Lower leg skin (tissue), 4 donors: ENCODE measurements around the gene FATE1. TPM values are rescaled to one million over a fixed set of nuclear protein-coding genes. Genes with fewer than 3 reads are reported as not detected.
A peak's percentile ranks its signal among the peaks of the same experiment; 100 is the strongest.

Source experiments
- DNase-seq, 2 donors: peaks; one replicate each; pipeline ENCODE4 v3.0.0-alpha.2; 2019; ENCODE audit warnings: low spot score in 2 of 2
- H3K4me3 ChIP-seq: fragments of 200-600 bp; sonication (generic); 2 replicates; pipeline ENCODE4 v1.5.1; 2017; ENCODE audit warnings: mild to moderate bottlenecking, low read depth; ENCODE audit not compliant: poor library complexity, severe bottlenecking
- POLR2A ChIP-seq, 2 donors: fragments of 450-650 bp; IDR thresholded peaks; one replicate each; pipeline ENCODE4 v1.6.1; 2016 to 2017; ENCODE audit warnings: antibody characterized with exemption in 2 of 2, mild to moderate bottlenecking in 1 of 2, moderate library complexity in 1 of 2
- WGBS, 2 donors: methylation state at CpG; one replicate each; pipeline ENCODE4 v1.1.5; 2018; 5-methylcytosine and 5-hydroxymethylcytosine counted together
- intact Hi-C: fragments of 100-400 bp; cut with DNase I; formaldehyde crosslinking; loops from one replicate; pipeline ENCODE4 v1.15.0; 2023; ENCODE audit warnings: low total_unique reads
- total RNA-seq, 4 donors: library from RNA; depleted of rRNA; stranded (reverse); fragments of >200 nt; gene quantifications; one replicate each; pipeline ENCODE4 v1.1.0, GENCODE V29; 2016
- TF ChIP-seq, protein P1 (sequence below), 3 donors: fragments of 450-650 bp; IDR thresholded peaks; one replicate each; pipeline ENCODE4 v1.5.1; 2016; ENCODE audit warnings: antibody characterized with exemption in 3 of 3, mild to moderate bottlenecking in 3 of 3, moderate library complexity in 2 of 3

Gene FATE1
- total RNA-seq, 4 donors from 2014 or later, result 0.80 TPM; not detected in 3

- peak in 1 of 2 donors; percentile 68 for DNase-seq
- intact Hi-C loops, result no loop called here
- H3K4me3 ChIP-seq, result no peak overlapping the region
- TF ChIP-seq POLR2A (IDR thresholded peaks at IDR 0.05), result no peak
- TF ChIP-seq, protein P1, sequence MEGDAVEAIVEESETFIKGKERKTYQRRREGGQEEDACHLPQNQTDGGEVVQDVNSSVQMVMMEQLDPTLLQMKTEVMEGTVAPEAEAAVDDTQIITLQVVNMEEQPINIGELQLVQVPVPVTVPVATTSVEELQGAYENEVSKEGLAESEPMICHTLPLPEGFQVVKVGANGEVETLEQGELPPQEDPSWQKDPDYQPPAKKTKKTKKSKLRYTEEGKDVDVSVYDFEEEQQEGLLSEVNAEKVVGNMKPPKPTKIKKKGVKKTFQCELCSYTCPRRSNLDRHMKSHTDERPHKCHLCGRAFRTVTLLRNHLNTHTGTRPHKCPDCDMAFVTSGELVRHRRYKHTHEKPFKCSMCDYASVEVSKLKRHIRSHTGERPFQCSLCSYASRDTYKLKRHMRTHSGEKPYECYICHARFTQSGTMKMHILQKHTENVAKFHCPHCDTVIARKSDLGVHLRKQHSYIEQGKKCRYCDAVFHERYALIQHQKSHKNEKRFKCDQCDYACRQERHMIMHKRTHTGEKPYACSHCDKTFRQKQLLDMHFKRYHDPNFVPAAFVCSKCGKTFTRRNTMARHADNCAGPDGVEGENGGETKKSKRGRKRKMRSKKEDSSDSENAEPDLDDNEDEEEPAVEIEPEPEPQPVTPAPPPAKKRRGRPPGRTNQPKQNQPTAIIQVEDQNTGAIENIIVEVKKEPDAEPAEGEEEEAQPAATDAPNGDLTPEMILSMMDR (IDR thresholded peaks at IDR 0.05), result no peak
- WGBS, 2 donors, result 78 to 100% methylated on average over 1 to 6 of the region's 6 CpGs
Measured at GRCh38 chrX:151736685-151737084, 20.9 kb downstream of the FATE1 start.

DNA sequence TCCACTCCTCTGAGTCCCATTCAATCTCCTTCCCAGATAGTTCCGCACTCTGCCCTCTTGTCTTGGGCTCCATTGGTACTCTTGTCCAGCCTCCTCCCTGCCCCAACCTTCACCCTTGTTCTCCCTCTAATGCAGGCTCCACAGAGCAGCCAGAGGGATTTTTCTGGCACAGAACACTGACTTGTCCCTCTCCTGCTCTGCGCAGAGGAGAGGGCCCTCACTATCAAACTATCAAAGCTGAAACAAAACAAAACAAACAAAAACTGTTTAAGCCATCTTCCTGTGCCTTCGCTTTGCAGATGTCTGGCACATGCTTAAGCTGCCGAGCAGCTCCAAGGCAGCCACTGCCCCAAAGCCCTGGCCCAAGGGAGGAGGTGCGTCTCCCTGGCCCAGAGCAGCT, 21.7 kb downstream of the FATE1 start:
- intact Hi-C loops, result no loop called here
- TF ChIP-seq, protein P1 (IDR thresholded peaks at IDR 0.05), result no peak
- TF ChIP-seq POLR2A (IDR thresholded peaks at IDR 0.05), result no peak
- 62 to 71% methylated on average over 2 to 5 of the region's 5 CpGs for WGBS, 2 donors
- peak in 1 of 2 donors; percentile 61 for DNase-seq
- no peak overlapping the region for H3K4me3 ChIP-seq

DNA sequence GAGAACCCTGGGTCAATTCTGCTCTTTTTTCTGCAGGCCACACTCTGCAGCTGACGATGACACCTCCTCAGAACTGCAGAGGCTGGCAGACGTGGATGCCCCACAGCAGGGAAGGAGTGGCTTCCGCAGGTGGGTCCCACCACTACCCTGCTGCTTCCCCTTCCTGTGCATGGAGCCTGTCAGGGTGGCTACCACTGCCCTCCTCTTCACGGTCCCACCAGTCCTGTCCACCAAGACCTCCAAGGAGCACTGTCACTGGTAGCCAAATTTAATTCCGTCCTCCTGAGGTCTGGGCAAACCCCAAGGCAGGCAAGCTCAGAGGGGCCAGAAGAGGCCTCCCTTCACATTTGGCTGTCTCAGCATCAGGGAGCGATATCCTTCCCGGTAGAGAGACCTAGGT, 22.9 kb downstream of the FATE1 start:
- DNase-seq, result no peak
- 77 to 92% methylated on average over 3 to 7 of the region's 7 CpGs for WGBS, 2 donors
- intact Hi-C loops, result no loop called here
- TF ChIP-seq, protein P1 (IDR thresholded peaks at IDR 0.05), result no peak
- no peak for TF ChIP-seq POLR2A (IDR thresholded peaks at IDR 0.05)
- H3K4me3 ChIP-seq, result no peak overlapping the region

DNA sequence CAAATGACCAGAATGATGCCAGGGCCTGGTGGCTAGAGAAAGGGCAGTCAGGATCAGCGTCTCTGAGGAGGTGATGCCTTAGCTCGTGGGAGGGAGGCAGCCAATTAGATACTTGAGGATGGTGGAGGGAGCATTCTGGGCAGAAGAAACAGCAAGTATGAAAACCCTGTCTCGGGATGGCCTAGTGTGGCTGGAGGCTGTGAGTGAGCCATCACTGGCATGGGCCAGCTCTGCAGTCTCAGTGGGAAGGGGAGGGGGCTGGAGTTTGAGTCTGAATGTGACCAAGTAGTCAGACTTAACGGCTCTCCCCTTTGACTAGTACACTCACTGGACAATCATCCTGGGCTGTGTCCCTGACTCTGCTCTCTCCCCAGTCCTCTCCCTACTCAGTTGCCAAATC, 25.8 kb downstream of the FATE1 start:
- intact Hi-C loops, result no loop called here
- H3K4me3 ChIP-seq, result no peak overlapping the region

GRCh38 chrX:151742311-151742710, 26.5 kb downstream of the FATE1 start:
- intact Hi-C loops, result no loop called here
- WGBS, 2 donors, result 85 to 92% methylated on average over 4 to 5 of the region's 5 CpGs
- peak in 1 of 2 donors; percentile 43 for DNase-seq
- no peak overlapping the region for H3K4me3 ChIP-seq
- no peak for TF ChIP-seq POLR2A (IDR thresholded peaks at IDR 0.05)
- TF ChIP-seq, protein P1 (IDR thresholded peaks at IDR 0.05), result no peak

More for the DNA sequence above, 25.8 kb downstream of the FATE1 start:
- peak in 1 of 2 donors; percentile 74 for DNase-seq
- WGBS, 2 donors, result 80 to 84% methylated on average over 4 of the region's 4 CpGs
- no peak for TF ChIP-seq POLR2A (IDR thresholded peaks at IDR 0.05)
- TF ChIP-seq, protein P1 (IDR thresholded peaks at IDR 0.05), result no peak
